Lower leg skin (tissue), 3 donors: ENCODE measurements around the gene SLX4IP.

Experiments
- POLR2A ChIP-seq, 2 donors: fragments of 450-650 bp; IDR thresholded peaks; one replicate each; pipeline ENCODE4 v1.6.1; 2016 to 2017; ENCODE audit warnings: antibody characterized with exemption in 2 of 2, mild to moderate bottlenecking in 1 of 2, moderate library complexity in 1 of 2
- TF ChIP-seq, protein P1 (sequence below), 3 donors: fragments of 450-650 bp; IDR thresholded peaks; one replicate each; pipeline ENCODE4 v1.5.1; 2016; ENCODE audit warnings: antibody characterized with exemption in 3 of 3, mild to moderate bottlenecking in 3 of 3, moderate library complexity in 2 of 3

DNA sequence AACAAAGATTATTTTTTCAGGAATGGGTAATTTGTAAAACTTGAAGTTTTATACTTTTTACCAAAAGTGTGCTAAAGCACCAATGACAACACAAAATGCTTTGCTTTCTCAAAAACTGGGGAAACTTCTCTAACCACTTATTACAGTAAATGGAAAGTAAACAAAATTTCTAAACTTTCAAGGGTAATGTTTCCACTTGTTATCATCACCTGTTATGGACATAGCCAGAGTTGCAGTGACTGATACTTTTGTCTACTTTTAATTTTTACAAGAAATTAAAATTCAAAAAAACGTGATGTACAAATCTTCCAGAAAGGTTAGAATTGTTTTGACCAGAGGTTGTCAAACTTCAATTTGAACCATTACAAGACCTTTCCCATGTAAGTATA lies 138.8 kb downstream of the SLX4IP start:
- TF ChIP-seq, protein P1, sequence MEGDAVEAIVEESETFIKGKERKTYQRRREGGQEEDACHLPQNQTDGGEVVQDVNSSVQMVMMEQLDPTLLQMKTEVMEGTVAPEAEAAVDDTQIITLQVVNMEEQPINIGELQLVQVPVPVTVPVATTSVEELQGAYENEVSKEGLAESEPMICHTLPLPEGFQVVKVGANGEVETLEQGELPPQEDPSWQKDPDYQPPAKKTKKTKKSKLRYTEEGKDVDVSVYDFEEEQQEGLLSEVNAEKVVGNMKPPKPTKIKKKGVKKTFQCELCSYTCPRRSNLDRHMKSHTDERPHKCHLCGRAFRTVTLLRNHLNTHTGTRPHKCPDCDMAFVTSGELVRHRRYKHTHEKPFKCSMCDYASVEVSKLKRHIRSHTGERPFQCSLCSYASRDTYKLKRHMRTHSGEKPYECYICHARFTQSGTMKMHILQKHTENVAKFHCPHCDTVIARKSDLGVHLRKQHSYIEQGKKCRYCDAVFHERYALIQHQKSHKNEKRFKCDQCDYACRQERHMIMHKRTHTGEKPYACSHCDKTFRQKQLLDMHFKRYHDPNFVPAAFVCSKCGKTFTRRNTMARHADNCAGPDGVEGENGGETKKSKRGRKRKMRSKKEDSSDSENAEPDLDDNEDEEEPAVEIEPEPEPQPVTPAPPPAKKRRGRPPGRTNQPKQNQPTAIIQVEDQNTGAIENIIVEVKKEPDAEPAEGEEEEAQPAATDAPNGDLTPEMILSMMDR (IDR thresholded peaks at IDR 0.05), result no peak
- TF ChIP-seq POLR2A (IDR thresholded peaks at IDR 0.05), result no peak
